ENCODE data around the gene SUMO3.

DNA sequence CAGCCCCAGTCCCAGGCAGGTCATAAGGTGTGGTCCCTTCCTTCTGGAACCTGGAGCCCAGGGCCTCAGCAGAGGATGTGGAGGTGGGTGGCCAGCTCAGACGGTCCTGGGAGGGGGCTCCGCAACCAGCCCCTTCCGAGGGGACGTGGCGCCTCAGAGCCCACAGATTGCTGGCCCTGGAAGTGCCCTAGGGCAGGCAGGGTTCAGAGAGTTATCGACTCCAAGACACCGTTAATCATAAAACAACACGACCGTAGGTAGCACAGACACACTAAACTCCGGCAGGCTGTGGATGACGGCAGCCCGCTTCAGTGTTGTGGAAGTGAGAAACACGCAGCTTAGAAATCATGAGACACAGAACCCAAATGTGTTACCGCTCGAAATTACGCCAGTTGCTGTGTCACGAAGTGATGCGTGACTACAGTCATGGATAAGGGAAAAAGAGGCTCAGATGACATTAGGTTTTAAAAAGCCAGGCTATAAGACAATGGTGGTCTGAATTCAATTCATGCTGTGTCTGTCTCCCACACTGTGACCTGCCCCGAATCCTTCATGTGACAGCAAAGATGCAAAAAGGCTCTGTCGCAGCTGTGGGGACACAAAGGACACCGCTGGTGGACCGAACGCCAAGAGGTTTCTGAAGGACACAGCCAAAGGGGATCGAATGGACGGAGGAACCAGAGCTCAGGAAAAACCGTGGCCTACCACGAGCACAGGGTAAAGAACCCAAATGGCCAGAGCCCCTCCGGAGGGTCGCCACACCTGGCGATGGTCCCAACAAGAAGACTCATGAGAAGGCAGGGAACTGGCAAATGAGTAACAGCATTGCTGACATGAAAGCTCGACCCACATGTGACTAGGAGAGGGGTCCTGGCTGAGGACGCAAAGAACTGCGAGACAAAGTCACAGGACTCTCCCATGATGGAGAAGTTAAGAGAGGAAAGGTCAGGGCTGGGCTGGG, 1.7 kb upstream of the SUMO3 start:
- TF ChIP-seq CEBPB (IDR thresholded peaks at IDR 0.05; ENCODE audit: low read depth, low read length) (no peak), MAFK (IDR thresholded peaks at IDR 0.05; ENCODE audit: low read depth, low read length) (no peak), POLR2A (IDR thresholded peaks at IDR 0.05; ENCODE audit: low read depth, low read length) (no peak), MXI1 (IDR thresholded peaks at IDR 0.05; ENCODE audit: borderline replicate concordance, low read depth, low read length) (no peak), RAD21 (IDR thresholded peaks at IDR 0.05; ENCODE audit: low read length) (no peak), MAZ (IDR thresholded peaks at IDR 0.05; ENCODE audit: borderline replicate concordance, low read depth, low read length) (no peak), USF2 (IDR thresholded peaks at IDR 0.05; ENCODE audit: low read depth, low read length) (no peak), RFX5 (IDR thresholded peaks at IDR 0.05; ENCODE audit: low read depth, low read length) (no peak), SMC3 (IDR thresholded peaks at IDR 0.05; ENCODE audit: low read depth, low read length) (no peak), RCOR1 (IDR thresholded peaks at IDR 0.05; ENCODE audit: insufficient replicate concordance, low read length) (no peak), NFE2L2 (IDR thresholded peaks at IDR 0.05; ENCODE audit: low read depth, low read length) (no peak)
- TF ChIP-seq, protein P1, sequence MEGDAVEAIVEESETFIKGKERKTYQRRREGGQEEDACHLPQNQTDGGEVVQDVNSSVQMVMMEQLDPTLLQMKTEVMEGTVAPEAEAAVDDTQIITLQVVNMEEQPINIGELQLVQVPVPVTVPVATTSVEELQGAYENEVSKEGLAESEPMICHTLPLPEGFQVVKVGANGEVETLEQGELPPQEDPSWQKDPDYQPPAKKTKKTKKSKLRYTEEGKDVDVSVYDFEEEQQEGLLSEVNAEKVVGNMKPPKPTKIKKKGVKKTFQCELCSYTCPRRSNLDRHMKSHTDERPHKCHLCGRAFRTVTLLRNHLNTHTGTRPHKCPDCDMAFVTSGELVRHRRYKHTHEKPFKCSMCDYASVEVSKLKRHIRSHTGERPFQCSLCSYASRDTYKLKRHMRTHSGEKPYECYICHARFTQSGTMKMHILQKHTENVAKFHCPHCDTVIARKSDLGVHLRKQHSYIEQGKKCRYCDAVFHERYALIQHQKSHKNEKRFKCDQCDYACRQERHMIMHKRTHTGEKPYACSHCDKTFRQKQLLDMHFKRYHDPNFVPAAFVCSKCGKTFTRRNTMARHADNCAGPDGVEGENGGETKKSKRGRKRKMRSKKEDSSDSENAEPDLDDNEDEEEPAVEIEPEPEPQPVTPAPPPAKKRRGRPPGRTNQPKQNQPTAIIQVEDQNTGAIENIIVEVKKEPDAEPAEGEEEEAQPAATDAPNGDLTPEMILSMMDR (conservative IDR thresholded peaks at IDR 0.05; ENCODE audit: low read depth, low read length) = no peak

Data from IMR-90 (cell line).